EH (cell line): Measurements from ENCODE around the gene CLBA1.

Source experiments
- DNase-seq: peaks from one replicate; pipeline ENCODE4 v3.0.0-alpha.2; 2015; ENCODE audit warnings: low read depth

CLBA1 gene

DNA sequence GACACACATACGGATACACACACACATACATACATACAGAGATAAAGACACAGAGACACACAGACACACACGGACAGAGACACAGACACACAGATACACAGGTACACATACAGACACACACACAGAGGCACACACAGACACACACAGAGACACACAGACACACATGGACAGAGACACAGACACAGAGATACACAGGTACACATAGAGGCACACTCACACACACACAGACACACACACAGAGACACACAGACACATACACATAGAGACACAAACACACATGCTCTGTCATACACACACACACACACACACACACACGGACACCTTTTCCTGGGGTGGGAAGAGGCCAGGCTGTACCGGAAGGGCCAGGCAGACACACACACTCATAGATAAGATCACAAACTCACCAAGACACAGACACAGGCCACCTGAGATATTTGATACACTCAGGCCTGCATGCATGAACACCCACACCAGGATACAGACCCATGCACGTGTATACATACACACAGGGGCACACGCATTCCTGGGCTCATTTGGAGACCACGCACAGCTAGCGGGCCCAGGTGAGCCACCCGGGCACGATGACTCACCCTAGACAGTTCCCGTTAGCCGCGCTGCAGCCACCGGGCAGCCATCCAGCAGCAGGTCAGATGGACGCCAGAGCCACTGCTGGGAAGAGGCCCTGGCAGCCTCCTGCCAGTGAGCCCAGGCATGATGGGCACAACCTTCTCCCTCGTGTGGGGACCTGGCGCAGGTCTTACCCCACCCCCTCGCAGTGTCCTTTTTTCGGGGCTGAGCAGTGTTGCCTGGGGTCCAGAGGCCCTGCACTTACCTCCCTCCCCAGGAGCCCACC is 5.6 kb upstream of the CLBA1 start:
- DNase-seq: peak; percentile 31

DNA sequence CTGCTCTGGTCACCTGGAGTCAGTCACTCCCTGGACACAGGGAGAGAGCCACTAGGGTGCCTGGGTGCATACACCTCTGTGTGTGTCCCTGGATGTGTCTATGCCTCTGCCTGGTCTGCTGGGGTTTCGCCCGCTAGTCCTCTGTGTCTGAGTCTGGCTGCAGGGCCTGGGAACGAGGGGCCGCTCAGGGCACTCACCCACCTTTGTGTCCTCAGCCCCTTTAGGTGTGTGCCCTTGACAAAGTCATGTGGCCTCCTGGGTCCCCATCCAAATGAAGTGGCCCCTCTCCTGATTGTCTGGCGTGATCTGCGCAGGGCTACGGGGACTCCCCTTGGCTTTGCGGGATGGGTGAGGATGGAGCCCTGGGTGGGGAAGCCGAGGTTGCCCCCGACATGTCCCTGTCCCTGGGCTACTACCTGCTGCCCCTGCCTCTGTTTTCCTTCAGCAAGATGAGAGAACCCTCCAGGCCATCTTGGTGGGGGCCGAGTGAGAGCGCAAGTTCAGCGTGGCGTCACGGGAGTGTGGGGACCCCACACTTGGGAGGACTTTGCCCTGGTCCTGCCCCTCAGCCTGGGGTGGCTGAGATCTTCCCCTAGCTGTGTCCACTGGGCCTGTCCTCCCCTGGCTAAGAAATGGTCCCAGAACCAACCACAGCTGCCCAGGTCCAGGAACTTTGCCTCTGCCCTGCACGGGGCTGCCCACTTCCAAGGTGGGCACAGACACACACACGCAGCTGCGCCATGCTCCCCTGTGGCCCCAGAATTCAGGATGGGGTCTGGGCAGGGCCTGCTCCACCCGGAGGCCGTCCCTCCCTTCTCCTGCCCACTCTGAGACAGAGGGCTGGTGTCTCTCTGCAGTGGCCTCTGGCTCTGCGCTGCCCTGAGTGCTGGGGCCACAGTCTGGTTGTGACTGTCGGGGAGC is 4.7 kb upstream of the CLBA1 start:
- DNase-seq: no peak

DNA sequence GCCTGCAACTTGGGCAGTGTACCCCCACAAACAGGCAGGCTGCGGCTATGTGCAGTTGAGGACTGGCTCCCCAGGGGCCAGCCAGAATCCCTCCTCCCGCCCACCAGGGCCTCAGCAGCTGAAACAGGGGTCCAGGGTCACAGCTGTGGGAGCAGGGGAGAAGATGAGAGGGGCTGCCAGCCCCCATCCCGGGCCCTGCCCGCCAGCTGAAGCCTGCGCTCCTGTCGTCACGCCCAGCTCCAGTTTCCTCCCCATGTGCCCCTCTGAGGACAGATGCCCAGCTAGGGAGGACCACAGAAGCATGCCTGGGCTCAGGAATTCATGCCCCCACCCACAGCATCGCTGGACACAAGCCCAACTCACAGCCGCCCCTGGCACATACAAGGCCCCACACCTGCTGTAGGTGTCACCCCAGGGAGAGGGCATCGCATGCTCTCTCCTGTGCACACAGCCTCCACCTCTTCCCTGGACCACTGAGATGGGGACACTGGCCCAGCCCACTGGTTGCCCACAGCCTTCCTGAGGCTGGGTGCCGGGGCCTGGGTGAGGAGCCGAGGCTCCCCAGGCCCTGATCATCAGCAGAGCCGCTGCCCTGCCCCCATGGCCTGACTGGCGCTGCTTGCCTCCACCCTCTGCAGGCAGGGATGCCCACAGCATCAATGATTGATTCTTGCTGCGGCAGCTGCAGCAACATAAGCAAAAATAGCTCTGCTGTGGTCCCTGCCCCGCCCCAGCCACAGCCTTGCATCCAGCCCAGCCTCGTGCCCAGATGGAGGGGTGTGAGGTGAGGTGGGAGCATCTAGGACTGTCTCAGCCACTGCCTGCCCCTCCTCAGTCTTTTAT is 3.7 kb upstream of the CLBA1 start:
- no peak for DNase-seq

DNA sequence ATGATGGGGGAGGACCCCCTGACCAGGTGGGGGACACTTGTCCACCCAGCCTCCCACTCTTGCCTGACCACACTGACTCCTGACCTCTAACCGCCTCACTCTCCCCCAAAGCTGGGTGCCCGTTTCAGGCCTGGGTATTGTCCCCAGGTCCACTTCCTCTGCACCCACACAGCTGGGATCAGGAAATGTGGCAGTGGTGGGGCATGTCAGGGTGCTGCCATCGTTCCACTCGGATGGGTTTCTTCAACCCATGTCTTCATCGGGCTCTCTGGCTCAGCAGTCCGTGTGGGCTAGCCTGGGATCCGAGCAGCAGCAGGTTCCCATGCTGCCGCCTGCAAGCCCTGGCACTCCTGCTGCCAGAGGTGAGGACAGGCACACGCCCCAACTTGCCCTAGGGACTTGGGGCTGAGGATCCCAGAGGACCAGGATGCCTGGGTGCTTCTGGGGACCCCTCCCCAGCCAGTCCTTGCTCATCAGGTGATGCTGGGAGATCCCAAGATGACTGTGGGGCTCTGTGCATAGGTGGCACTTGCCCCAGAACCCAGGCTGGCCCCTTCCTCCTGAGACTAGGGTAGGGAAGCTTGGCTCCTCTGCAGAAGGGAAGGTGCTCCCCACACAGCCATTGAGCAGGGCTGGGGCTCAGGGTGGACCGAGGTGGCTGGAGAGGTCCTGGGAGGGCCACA is 2.9 kb upstream of the CLBA1 start:
- no peak for DNase-seq

DNA sequence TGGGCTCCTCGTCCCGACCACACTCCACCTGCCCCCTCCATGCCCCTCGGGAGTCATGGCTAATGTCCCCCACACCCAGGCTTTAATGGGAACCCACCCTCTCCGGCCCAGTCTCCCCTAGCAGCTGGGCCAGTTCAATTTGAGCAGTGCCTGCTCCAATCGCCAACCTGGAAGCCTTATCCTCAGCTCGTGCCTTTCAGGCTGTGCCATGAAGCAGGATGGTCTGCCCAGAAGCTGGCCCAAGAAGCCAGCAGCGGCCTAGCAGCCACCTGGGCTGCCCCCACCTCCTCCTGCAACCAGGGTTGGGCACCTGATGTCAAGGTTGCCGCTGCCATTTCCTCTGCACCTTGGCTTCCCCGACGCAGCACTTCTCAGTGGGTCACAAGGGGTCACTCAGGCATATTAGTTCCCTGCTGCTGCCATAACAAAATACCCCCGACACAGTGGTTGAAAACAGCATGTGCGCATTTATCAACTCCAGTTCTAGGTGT is 2.3 kb upstream of the CLBA1 start:
- DNase-seq: no peak

DNA sequence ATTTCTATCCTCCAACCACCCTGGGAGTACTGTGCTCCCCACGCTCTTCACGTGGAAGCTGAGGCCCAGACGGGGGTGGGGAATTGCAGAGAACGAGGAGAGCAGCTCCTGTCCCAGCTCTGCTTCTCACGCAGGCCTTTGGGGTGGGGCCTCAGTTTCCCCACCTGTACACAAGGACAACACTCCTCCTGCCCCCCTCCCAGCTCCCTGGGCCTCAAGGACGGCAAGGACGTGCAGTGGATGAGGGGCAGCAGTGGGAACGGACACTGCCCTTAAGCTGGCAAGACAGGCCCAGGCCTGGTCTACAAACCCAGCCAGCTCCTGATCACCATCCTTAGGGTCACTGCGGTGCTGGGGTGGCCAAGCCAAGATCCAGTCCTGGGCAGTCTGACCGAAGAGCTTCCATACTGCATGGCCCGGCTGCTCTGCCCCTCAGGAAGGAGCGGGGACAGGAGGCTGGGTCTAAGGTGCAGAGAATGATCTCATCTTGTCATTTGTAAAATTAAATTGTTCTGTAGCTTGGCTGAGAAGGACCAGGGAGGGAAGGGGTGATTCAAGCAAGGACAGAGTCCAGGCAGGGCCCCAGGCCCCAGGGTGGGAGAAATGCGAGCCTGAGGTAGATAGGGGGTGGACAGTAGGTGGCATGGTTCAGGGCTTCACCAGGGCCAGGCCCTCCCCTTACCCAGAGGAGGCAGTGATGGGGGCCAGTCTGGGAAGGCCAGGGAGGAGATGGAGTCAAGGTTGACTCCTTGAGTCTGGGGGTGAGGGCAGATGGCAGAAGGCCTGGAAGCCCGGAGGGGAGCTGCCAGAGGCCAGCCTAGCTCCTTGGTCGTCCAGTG is 1.3 kb upstream of the CLBA1 start:
- no peak for DNase-seq

DNA sequence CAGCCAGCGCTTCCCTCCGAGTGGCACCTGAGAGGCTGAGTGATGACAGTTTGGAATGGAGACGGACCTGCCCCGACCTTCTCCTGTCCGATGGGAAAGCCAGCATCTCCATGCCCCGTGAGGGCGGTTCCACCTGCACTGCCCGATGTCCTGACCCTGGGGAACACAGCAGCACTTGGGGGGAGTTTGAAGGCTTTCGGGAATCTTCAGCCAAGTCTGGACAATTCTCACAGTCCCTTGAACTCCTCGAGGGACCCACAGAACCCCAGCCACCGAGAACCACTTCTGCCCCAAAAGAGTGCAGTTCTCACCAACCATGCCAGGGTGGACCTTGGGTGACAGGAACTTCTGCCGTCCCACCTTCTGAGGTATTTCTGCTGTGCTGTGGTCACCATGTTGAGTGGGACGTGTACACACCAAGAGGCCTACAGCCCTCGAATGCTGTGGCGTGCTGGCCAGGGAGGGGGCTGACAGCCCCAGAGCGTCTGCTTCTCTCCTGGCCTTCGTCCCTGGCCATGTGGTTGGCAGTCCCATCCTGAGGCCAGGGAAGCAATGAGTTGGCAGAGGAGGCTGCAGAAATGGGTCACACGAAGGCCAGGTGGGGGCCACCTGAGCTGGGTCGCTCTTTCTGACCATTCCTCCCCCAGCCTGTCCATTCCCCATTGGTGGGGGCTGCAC is 1.0 kb downstream of the CLBA1 start:
- DNase-seq: no peak

DNA sequence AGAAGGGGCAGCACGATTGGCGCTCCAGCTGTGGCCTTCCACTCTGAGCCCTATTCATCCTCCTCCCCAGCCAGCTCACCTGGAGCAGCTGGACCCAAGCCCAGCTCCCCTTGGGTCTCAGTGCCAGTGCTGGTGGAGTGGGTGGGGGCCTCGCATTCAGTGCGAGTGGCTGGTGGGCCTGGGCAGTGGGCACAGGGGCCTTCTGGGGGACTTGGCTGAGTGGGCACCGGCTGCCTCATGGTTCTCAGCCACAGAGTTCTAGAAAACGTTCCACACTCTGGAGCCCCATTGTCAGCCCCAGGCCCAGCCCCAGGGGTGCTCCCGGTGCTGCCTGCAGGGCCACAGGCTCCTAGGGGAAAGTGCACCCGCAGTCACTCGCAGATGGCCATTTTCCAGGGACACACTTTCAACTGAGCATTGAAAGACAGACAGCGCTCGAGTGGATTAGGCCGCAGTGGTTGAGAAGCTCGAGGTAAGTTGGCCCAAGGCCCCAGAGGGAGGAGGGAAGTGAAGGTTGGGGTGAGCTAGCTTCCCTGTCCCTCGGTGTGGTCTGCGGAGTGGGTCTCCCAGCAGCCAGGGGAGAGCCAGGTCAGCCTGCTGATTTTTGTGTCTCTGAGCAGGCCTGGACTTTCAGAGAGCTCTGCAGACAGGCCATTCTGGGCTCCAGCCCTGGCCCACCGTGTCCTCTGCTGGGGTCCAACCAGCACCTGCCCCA is 3.8 kb downstream of the CLBA1 start:
- DNase-seq: no peak

DNA sequence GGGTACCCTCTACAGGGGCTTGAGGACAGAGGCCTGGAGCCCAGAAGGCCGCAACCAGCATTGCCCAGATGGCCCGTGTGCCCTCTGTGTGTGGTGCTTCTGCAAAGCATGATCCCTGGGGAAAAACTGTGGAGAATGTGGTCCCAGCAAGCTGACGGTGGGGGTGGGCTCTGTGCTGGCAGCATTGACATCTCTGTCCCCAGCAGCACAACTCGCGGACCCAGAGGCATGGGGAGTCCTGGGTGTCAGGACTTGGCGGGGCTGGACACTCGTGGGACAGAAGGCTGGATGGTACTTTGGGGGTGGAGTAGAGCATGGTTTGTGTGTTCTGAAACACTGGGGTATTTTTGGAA is 4.3 kb downstream of the CLBA1 start:
- DNase-seq: no peak

DNA sequence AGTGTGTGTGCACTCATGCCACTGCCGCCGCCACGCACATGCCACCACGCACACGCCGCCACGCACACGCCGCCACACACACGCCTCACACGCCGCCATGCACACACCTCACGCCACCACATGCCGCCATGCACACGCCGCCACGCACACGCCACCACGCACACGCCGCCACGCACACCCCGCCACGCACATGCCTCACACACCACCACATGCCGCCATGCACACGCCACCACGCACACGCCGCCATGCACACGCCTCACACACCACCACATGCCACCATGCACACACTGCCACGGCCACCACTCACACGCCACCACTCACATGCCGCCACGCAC is 6.3 kb downstream of the CLBA1 start:
- no peak for DNase-seq

DNA sequence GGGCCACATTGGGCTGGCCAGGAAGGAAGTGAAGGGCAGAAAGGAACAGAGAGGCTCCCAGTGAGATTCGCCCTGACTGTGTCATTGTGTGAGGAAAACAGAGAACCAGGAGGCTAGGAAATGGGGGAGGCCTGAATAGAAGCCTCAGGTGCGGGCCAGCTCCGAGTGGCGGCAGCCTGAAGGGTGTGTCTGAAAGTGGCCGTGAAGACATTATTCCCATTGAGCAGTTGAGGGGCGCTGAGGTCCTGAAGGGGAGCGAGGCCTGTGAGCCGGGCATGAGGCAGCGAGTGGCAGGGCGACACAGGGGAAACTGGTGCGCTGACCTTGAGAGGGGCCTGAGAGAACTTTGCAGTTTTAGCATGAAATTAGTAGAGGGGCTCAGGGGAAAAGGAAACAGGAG is 6.9 kb downstream of the CLBA1 start:
- no peak for DNase-seq

DNA sequence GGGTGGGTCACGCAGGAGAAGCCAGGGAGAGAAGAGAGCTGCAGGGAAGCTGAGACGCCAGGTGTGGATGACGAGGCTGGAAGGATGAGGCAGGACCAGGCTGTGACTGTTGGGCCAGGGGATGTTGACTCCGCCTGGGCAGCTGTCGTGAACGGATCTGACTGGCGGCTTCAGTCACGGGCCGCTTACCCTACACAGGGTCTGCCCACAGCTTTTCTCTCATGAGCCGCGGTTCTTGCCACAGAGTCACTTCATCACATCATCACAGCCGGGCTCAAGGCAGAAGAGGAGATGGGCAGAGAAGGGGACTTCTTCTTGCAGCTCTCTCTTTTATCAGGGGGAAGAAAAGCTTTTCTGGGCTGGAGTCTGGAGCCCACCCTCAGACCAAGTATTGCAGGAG is 7.7 kb downstream of the CLBA1 start:
- no peak for DNase-seq

DNA sequence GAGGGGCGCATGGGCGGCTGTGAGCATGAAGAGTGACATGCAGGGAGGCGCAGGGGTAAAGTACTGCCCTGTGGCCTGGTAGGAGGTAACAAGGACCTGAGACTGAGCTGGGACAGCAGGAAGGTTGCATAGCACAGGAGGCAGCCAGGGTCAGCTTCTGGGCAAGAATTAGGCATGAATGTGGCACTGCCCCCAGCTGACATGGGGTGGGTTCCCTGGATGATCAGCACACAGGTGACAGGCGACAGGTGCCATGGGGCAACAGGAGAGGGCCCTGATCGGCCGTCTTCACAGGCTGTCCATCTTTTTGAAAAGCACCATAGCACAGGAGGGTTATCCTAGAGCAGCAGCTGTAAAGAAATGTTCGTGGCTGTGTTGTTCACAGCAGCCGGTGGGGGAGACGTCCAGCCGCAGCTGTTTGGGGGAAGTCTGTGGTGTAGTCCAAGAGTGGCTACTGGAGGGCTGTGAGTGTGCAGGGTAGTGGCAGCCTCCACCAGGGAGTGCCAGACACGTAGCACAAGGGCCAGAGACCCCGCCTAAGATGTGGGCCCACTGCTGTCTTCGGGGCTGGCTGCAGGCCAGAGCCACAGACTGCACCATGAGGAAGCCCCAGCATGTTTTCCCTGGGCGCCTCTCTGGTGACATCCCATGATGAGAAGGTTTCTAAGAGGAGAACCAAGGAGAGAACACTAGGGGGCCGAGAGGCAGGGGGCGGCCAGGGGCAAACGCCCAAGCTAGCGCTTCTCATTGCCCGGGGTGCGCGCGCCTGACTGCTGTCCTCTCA is 8.4 kb downstream of the CLBA1 start:
- DNase-seq: no peak

DNA sequence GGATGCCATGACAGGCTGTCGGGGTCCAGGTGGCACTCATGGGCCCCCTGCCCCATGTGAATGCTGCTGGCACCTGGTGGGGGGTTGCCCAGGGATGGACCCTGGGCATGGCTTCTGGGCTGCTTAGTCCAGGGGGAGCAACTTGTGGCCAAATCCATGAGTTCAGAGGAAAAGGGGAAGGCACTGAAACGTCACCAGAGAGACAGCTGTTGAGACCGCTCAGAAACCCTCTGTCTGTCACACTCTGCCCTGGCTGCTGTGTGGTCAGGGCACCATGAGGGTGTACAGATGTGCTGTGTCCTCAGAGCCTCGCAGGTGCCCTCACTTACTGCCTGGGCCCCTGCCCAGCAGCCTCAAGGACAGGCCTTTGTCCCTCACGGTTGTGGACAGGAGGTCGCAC is 9.4 kb downstream of the CLBA1 start:
- no peak for DNase-seq

DNA sequence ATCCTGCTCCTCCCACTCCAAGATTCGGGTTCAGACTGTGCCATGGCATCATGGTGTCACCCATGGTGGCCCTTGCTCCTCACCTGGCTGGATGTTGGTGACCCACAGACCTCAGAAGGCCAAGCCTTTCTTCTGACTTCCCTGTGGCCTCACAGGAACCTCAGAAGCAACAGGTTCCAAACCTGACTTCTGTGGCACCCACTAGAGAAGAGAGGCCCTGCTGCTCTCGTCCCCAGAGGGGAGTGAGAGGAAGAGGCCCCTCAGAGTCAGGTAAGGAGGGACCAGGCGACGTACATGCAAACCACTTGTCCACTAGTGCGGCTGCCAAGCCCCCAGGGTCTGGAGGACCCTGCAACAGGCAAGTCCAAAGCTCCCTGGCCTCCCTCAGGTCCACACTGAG is 10.4 kb downstream of the CLBA1 start:
- no peak for DNase-seq

DNA sequence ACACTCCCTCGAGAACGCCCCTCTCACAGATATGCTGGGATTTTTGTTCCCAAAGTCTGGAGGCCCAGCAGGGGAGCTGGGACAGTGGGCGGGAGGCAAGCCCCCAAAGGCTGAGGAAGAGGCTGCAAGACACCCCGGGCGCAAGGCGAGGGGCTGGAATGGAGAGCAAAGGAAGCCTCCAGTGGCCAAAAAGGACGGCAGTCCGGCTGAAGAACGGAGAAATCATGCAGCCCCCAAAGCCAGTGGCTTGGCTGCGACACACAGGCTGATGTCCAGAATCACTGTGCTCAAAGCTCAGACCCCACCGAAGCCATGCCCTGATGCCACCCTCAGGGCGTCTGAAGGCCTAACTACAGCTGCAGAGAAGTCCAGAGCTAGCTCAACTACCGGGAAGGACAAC is 10.9 kb downstream of the CLBA1 start:
- DNase-seq: no peak

DNA sequence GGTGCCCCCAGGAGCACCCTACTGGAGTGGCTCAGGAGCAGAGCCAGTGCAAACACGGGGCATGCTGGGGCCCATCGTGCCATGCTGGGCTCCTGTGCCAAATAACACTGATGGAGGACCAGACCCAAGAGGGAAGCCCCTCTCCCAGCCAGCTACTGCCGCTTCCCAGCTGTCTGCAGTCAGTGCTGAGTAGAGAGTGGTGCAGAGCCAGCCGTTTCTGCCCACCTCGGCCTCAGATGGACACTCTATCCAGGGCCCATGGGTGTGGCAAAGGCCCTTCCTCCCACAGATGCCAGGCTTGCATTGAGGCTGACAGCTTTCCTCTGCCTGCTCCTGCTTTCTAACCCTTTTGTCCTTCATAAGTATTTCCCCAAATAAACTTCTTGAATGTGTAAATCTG is 13.2 kb downstream of the CLBA1 start:
- no peak for DNase-seq

DNA sequence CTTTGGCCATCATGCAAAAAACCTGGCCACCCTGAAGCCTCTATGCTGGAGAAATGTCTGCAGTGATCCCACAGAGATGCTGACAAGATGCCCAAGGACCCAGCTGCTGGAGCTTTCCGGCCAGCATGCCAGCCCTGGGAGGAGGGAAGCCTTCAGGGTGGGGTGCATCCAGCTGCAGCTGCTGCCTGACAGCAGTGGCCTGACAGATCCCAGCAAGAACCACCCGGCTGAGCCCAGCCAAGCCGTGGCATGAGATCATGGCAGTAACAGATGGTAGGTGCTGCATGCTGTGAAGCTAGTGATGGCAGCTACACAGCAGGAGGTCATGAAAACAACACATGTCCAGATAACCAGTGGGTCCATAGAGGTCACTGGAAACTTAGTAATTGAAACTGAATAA is 13.8 kb downstream of the CLBA1 start:
- no peak for DNase-seq
